Measurements from ENCODE around the gene HSH2D. TPM values are rescaled to one million over a fixed set of nuclear protein-coding genes. Genes with fewer than 3 reads are reported as not detected.

Gene HSH2D
- total RNA-seq, 2 donors from 2014 or later, result 0.66 to 0.68 TPM

GRCh38 chr19:16125737-16126495, 17.6 kb upstream of the HSH2D start:
- DNase-seq, result no peak
- WGBS, 2 experiments (ENCODE audit: insufficient coverage in 1 of 2, insufficient read length in 1 of 2), result 78 to 83% methylated on average over 5 to 10 of the region's 10 CpGs
- Mint-ChIP-seq H3K27ac (no peak overlapping the region), H3K36me3 (ENCODE audit: low read depth) (peaks cover 65% of the 10 kb centered on the region), H3K4me1 (no peaks in the 10 kb centered on the region), H3K27me3 (ENCODE audit: insufficient read depth) (no peaks in the 10 kb centered on the region), H3K4me3 (no peak overlapping the region), H3K9me3 (no peaks in the 10 kb centered on the region)
- no peaks in the 10 kb centered on the region for H3K27me3 ChIP-seq (ENCODE audit: control insufficient read depth, insufficient read depth, low read length, poor library complexity, severe bottlenecking)
- TF ChIP-seq CTCF (conservative IDR thresholded peaks at IDR 0.05), result no peak
- no peaks in the 10 kb centered on the region for H3K4me1 ChIP-seq (ENCODE audit: control insufficient read depth, insufficient read depth, low read length)
- H3K4me3 ChIP-seq (ENCODE audit: low read length), result no peak overlapping the region
- no peak overlapping the region for H3K9ac ChIP-seq (ENCODE audit: extremely low read depth, low read length, poor library complexity, severe bottlenecking)
- peaks cover 61% of the 10 kb centered on the region for H3K36me3 ChIP-seq (ENCODE audit: control insufficient read depth, insufficient read depth, low read length)
- no peaks in the 10 kb centered on the region for H3K9me3 ChIP-seq (ENCODE audit: control insufficient read depth, low read length)
- no peak overlapping the region for H3K27ac ChIP-seq (ENCODE audit: low read depth, low read length)

GRCh38 chr19:16127080-16127479, 16.4 kb upstream of the HSH2D start:
- Mint-ChIP-seq H3K27me3 (ENCODE audit: insufficient read depth) (no peaks in the 10 kb centered on the region), H3K36me3 (ENCODE audit: low read depth) (peaks cover 70% of the 10 kb centered on the region), H3K27ac (no peak overlapping the region), H3K9me3 (no peaks in the 10 kb centered on the region), H3K4me3 (no peak overlapping the region), H3K4me1 (no peaks in the 10 kb centered on the region)
- Histone ChIP-seq H3K9ac (ENCODE audit: extremely low read depth, low read length, poor library complexity, severe bottlenecking) (no peak overlapping the region), H3K27ac (ENCODE audit: low read depth, low read length) (no peak overlapping the region), H3K36me3 (ENCODE audit: control insufficient read depth, insufficient read depth, low read length) (peaks cover 62% of the 10 kb centered on the region), H3K27me3 (ENCODE audit: control insufficient read depth, insufficient read depth, low read length, poor library complexity, severe bottlenecking) (no peaks in the 10 kb centered on the region), H3K4me3 (ENCODE audit: low read length) (no peak overlapping the region), H3K9me3 (ENCODE audit: control insufficient read depth, low read length) (no peaks in the 10 kb centered on the region), H3K4me1 (ENCODE audit: control insufficient read depth, insufficient read depth, low read length) (no peaks in the 10 kb centered on the region)
- DNase-seq, result no peak
- no peak for TF ChIP-seq CTCF (conservative IDR thresholded peaks at IDR 0.05)
- WGBS, 2 experiments (ENCODE audit: insufficient coverage in 1 of 2, insufficient read length in 1 of 2), result 76 to 81% methylated on average over 7 to 11 of the region's 11 CpGs

GRCh38 chr19:16127776-16128371, 15.6 kb upstream of the HSH2D start:
- Mint-ChIP-seq H3K4me1 (no peaks in the 10 kb centered on the region), H3K9me3 (no peaks in the 10 kb centered on the region), H3K36me3 (ENCODE audit: low read depth) (peaks cover 71% of the 10 kb centered on the region), H3K27ac (no peak overlapping the region), H3K27me3 (ENCODE audit: insufficient read depth) (no peaks in the 10 kb centered on the region), H3K4me3 (no peak overlapping the region)
- DNase-seq, result no peak
- no peak overlapping the region for H3K9ac ChIP-seq (ENCODE audit: extremely low read depth, low read length, poor library complexity, severe bottlenecking)
- H3K27me3 ChIP-seq (ENCODE audit: control insufficient read depth, insufficient read depth, low read length, poor library complexity, severe bottlenecking), result no peaks in the 10 kb centered on the region
- WGBS, 2 experiments (ENCODE audit: insufficient coverage in 1 of 2, insufficient read length in 1 of 2), result 96 to 97% methylated on average over 8 to 21 of the region's 21 CpGs
- no peaks in the 10 kb centered on the region for H3K9me3 ChIP-seq (ENCODE audit: control insufficient read depth, low read length)
- H3K36me3 ChIP-seq (ENCODE audit: control insufficient read depth, insufficient read depth, low read length), result peaks cover 62% of the 10 kb centered on the region
- H3K27ac ChIP-seq (ENCODE audit: low read depth, low read length), result no peak overlapping the region
- no peak for TF ChIP-seq CTCF (conservative IDR thresholded peaks at IDR 0.05)
- no peak overlapping the region for H3K4me3 ChIP-seq (ENCODE audit: low read length)
- H3K4me1 ChIP-seq (ENCODE audit: control insufficient read depth, insufficient read depth, low read length), result no peaks in the 10 kb centered on the region

Measured in endodermal cell (in vitro differentiated cells).